Measurements from ENCODE around the gene KCNMA1. TPM values are rescaled to one million over a fixed set of nuclear protein-coding genes. Genes with fewer than 3 reads are reported as not detected.

The KCNMA1 gene
- total RNA-seq, 2 donors from 2014 or later = 168 to 188 TPM

DNA sequence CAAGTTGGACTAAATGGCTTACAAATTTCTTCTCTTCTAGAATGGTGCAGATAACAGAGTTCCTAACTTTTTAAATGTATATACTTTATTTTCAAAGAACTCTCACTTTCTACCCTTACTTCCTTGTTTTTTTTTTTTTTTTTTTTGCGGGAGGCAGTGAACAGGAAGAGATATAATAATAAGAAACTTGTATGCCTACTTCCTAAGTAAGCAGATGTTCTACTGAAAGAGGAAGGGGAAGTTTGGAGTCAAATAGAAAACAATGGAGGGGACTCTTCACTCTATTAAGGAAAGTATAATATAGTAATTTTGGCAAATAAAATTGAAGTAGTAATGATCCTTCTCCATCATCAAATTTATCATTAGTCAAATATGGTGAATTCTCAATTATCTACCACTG is 754.0 kb downstream of the KCNMA1 start:
- H3K27ac ChIP-seq = no peak overlapping the region
- DNase-seq (ENCODE audit: low spot score) = no peak
- peaks cover 6 to 19% of the 10 kb centered on the region in 2 donors for H3K4me1 ChIP-seq (ENCODE audit: control insufficient read depth in 1 of 2, low read depth in 2 of 2)
- no peaks in the 10 kb centered on the region for H3K9me3 ChIP-seq
- no peak overlapping the region for H3K4me3 ChIP-seq
- TF ChIP-seq, protein P1, sequence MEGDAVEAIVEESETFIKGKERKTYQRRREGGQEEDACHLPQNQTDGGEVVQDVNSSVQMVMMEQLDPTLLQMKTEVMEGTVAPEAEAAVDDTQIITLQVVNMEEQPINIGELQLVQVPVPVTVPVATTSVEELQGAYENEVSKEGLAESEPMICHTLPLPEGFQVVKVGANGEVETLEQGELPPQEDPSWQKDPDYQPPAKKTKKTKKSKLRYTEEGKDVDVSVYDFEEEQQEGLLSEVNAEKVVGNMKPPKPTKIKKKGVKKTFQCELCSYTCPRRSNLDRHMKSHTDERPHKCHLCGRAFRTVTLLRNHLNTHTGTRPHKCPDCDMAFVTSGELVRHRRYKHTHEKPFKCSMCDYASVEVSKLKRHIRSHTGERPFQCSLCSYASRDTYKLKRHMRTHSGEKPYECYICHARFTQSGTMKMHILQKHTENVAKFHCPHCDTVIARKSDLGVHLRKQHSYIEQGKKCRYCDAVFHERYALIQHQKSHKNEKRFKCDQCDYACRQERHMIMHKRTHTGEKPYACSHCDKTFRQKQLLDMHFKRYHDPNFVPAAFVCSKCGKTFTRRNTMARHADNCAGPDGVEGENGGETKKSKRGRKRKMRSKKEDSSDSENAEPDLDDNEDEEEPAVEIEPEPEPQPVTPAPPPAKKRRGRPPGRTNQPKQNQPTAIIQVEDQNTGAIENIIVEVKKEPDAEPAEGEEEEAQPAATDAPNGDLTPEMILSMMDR (IDR thresholded peaks at IDR 0.05) = no peak
- no peaks in the 10 kb centered on the region for H3K36me3 ChIP-seq
- ATAC-seq (ENCODE audit: insufficient number of reproducible peaks, low FRiP score, low read depth) = no peak
- no peaks in the 10 kb centered on the region for H3K27me3 ChIP-seq (replicated peaks; ENCODE audit: insufficient read depth)

DNA sequence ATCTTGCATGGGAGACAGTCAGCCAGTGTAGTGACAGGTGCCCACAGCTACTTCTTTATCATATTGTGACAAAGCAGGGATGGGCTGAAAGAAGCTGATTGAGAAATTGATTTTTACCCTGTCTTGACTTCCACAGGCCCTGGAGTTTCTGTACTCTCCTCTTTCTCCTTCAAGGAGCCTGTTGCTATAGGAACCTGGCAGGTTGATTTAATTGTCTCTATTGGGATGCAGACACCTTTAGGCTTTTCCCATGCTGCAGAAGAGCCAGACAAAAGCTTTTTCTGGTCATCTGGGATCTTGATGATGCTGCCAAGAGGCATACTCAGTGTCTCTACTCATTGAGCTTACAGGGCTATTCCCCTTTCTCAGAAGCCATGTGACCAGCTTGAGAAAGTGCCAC is 754.8 kb downstream of the KCNMA1 start:
- H3K4me3 ChIP-seq = no peak overlapping the region
- TF ChIP-seq, protein P1 (IDR thresholded peaks at IDR 0.05) = no peak
- no peaks in the 10 kb centered on the region for H3K36me3 ChIP-seq
- H3K9me3 ChIP-seq = no peaks in the 10 kb centered on the region
- H3K4me1 ChIP-seq (ENCODE audit: control insufficient read depth in 1 of 2, low read depth in 2 of 2) = peaks cover 6 to 20% of the 10 kb centered on the region in 2 donors
- DNase-seq (ENCODE audit: low spot score) (no peak), ATAC-seq (ENCODE audit: insufficient number of reproducible peaks, low FRiP score, low read depth) (no peak)
- H3K27ac ChIP-seq = no peak overlapping the region
- no peaks in the 10 kb centered on the region for H3K27me3 ChIP-seq (replicated peaks; ENCODE audit: insufficient read depth)

DNA sequence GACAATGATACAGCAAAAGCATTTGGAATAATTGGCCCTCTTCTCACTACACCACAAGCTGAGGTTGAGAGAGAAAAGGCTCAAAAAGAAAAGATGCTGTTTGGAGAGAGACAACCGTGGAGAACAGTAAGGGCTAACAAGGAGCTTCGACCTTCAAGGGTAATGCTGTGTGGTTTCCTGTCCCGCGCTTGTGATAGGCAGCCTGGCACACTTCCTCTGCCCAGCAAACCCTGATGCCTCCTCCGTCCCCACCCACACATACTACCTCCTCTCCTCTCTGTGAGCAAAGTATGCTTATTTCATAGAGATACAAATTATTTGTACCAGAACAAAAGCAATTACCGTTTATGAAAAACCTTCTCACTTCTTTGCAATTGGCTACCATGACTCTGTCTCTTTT is 755.4 kb downstream of the KCNMA1 start:
- peaks cover 6 to 24% of the 10 kb centered on the region in 2 donors for H3K4me1 ChIP-seq (ENCODE audit: control insufficient read depth in 1 of 2, low read depth in 2 of 2)
- DNase-seq (ENCODE audit: low spot score) (no peak), ATAC-seq (ENCODE audit: insufficient number of reproducible peaks, low FRiP score, low read depth) (no peak)
- no peaks in the 10 kb centered on the region for H3K9me3 ChIP-seq
- no peak overlapping the region for H3K4me3 ChIP-seq
- H3K36me3 ChIP-seq = no peaks in the 10 kb centered on the region
- TF ChIP-seq, protein P1 (IDR thresholded peaks at IDR 0.05) = no peak
- no peaks in the 10 kb centered on the region for H3K27me3 ChIP-seq (replicated peaks; ENCODE audit: insufficient read depth)
- no peak overlapping the region for H3K27ac ChIP-seq

DNA sequence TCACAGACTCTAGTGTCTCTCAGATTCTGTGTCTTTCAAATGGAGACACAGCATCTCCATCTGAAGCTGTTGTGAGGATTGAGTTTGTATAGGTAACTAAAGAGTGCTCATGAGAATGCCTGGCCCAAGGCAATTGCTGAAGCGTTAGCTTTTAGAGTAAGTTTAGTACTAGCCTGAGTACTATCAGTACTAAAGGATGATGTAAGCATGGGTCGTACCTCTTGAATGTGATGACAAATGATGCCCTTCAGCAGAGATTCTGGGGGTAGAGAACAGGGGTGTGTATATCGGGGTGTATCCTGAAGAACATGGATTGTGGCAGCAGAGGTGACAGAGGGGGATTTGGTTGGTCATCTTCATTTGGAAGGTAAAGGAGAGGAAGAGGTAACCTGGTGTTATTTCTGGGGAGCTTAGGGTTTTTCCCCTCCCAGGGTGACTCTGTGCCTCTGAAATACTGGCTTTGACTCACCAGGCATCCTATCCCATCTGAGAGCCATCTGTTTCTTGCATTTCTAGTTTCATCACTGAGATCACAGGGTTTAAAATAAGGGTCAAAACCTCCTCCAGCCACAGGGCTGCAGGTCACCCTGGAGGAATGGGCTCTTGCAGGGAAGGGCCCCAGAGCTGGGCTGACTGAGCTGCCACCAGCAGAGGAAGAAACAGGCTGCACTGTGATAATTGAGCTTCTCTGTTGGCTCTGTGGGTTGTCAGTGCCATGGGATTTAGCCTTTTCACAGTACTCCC is 756.0 kb downstream of the KCNMA1 start:
- ATAC-seq (ENCODE audit: insufficient number of reproducible peaks, low FRiP score, low read depth) (no peak), DNase-seq (ENCODE audit: low spot score) (no peak)
- Histone ChIP-seq H3K27me3 (replicated peaks; ENCODE audit: insufficient read depth) (no peaks in the 10 kb centered on the region), H3K27ac (no peak overlapping the region), H3K4me3 (no peak overlapping the region), H3K4me1 (ENCODE audit: control insufficient read depth in 1 of 2, low read depth in 2 of 2) (peaks cover 6 to 18% of the 10 kb centered on the region in 2 donors), H3K9me3 (no peaks in the 10 kb centered on the region), H3K36me3 (no peaks in the 10 kb centered on the region)
- TF ChIP-seq, protein P1 (IDR thresholded peaks at IDR 0.05) = no peak

GRCh38 chr10:76880931-76881330 is 756.7 kb downstream of the KCNMA1 start:
- H3K27me3 ChIP-seq (replicated peaks; ENCODE audit: insufficient read depth) = no peaks in the 10 kb centered on the region
- peaks cover under 1 to 11% of the 10 kb centered on the region in 2 donors for H3K4me1 ChIP-seq (ENCODE audit: control insufficient read depth in 1 of 2, low read depth in 2 of 2)
- H3K36me3 ChIP-seq = no peaks in the 10 kb centered on the region
- H3K4me3 ChIP-seq = no peak overlapping the region
- DNase-seq (ENCODE audit: low spot score) (no peak), ATAC-seq (ENCODE audit: insufficient number of reproducible peaks, low FRiP score, low read depth) (no peak)
- TF ChIP-seq, protein P1 (IDR thresholded peaks at IDR 0.05) = no peak
- no peaks in the 10 kb centered on the region for H3K9me3 ChIP-seq
- H3K27ac ChIP-seq = no peak overlapping the region
